ENCODE data around the gene MYOZ2.

Gene MYOZ2

GRCh38 chr4:119135721-119136121 is at the start of gene MYOZ2:
TSS of gene MYOZ2 (plus strand) at chr4:119135832. CDS start at chr4:119136526, 694 bp downstream.
- in situ Hi-C loops (cut with MboI; ENCODE audit: low sequenced_read_pairs) = no loop called here
- Histone ChIP-seq H3K36me3 (replicated peaks) (no peaks in the 10 kb centered on the region), H3K27me3 (ENCODE audit: low read depth) (no peaks in the 10 kb centered on the region), H3K9me3 (no peaks in the 10 kb centered on the region), H3K4me1 (no peaks in the 10 kb centered on the region), H3K4me3 (no peak within 1 kb of the TSS)
- no peak for DNase-seq (ENCODE audit: low spot score in 2 of 2)

- in situ Hi-C loops (cut with MboI; ENCODE audit: low sequenced_read_pairs) = no loop called here
- no peaks in the 10 kb centered on the region for H3K36me3 ChIP-seq (replicated peaks)
- DNase-seq (ENCODE audit: low spot score in 2 of 2) = no peak
- H3K4me1 ChIP-seq = peaks cover 8% of the 10 kb centered on the region
- no peaks in the 10 kb centered on the region for H3K9me3 ChIP-seq
- H3K4me3 ChIP-seq = no peak overlapping the region
- no peaks in the 10 kb centered on the region for H3K27me3 ChIP-seq (ENCODE audit: low read depth)
These were observed 48.5 kb upstream of the MYOZ2 start for GRCh38 chr4:119087121-119087520.

DNA sequence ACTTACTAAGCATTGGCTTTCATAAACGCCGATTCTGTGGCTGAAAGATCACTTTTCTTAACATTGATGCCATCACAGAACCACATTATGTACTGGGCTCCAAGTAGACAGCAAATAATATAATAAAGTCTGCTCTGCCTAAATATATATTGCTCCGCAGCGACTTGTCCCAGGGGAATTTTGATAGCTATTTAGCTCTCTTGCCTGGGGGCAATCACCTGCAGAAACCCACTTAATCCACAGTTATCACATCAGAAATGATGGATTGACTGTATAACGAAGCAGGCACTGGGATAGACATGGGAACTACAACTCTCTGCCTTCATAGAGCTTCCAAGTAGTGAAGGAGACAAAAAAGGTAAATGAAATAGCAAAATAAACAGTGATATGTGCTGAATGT is 48.0 kb upstream of the MYOZ2 start:
- DNase-seq (ENCODE audit: low spot score in 2 of 2) = no peak
- in situ Hi-C loops (cut with MboI; ENCODE audit: low sequenced_read_pairs) = no loop called here
- Histone ChIP-seq H3K4me3 (no peak overlapping the region), H3K4me1 (peaks cover 2% of the 10 kb centered on the region), H3K9me3 (no peaks in the 10 kb centered on the region), H3K36me3 (replicated peaks) (no peaks in the 10 kb centered on the region), H3K27me3 (ENCODE audit: low read depth) (no peaks in the 10 kb centered on the region)

DNA sequence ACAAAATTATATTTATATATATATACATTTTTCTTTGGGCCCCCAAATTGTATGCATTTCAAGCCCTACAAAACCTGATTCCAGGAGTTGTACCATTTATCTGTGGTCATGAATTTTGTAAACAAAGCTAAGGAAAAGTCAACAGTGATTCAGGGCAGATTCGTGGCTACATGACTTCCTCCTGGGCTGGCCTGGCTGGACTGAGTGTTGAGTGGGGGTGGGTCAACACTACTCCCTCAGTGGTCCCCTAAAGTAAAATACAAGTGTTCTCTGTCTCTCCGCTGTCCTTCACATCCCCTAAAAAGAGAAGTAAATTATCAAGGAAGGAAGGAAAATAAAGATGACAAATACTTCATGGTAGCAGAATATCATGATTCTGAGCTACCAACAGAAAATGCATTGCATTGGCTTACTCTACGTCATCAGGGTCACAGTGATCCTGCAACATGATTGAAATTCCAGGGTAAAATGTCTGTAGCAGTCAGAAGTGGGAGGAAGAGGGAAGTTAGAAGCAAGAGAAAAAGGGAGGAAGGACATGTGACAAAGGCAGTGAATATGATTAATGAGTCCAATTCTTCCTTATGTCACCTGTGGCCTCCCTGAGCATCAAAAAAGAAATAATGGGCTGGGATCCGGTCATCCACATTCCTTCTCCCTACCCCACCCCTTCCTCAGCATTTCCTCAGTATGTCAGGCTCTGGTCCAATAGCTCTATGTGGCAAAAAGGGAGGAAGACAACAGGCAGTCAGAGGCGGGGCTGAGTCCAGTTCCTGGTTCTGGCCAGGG is 42.4 kb upstream of the MYOZ2 start:
- no peak for DNase-seq (ENCODE audit: low spot score in 2 of 2)
- no peak overlapping the region for H3K4me3 ChIP-seq
- H3K9me3 ChIP-seq = no peaks in the 10 kb centered on the region
- H3K4me1 ChIP-seq = peaks cover 5% of the 10 kb centered on the region; the same call in 1 of the 2 replicates
- H3K27me3 ChIP-seq (ENCODE audit: low read depth) = no peaks in the 10 kb centered on the region
- no peaks in the 10 kb centered on the region for H3K36me3 ChIP-seq (replicated peaks)
- in situ Hi-C loops (cut with MboI; ENCODE audit: low sequenced_read_pairs) = no loop called here

GRCh38 chr4:119097282-119097900 is 38.2 kb upstream of the MYOZ2 start:
- Histone ChIP-seq H3K27me3 (ENCODE audit: low read depth) (no peaks in the 10 kb centered on the region), H3K4me1 (peaks cover 16% of the 10 kb centered on the region), H3K36me3 (replicated peaks) (no peaks in the 10 kb centered on the region), H3K9me3 (no peaks in the 10 kb centered on the region), H3K4me3 (no peak overlapping the region)
- no peak for DNase-seq (ENCODE audit: low spot score in 2 of 2)
- in situ Hi-C loops (cut with MboI; ENCODE audit: low sequenced_read_pairs) = no loop called here

- in situ Hi-C loops (cut with MboI; ENCODE audit: low sequenced_read_pairs) = no loop called here
- no peaks in the 10 kb centered on the region for H3K9me3 ChIP-seq
- no peak overlapping the region for H3K4me3 ChIP-seq
- no peak for DNase-seq (ENCODE audit: low spot score in 2 of 2)
- H3K4me1 ChIP-seq = peaks cover 16% of the 10 kb centered on the region
- H3K27me3 ChIP-seq (ENCODE audit: low read depth) = no peaks in the 10 kb centered on the region
- no peaks in the 10 kb centered on the region for H3K36me3 ChIP-seq (replicated peaks)
These were observed 37.3 kb upstream of the MYOZ2 start for GRCh38 chr4:119098306-119098705.

- in situ Hi-C loops (cut with MboI; ENCODE audit: low sequenced_read_pairs) = no loop called here
- no peak overlapping the region for H3K4me3 ChIP-seq
- no peak for DNase-seq (ENCODE audit: low spot score in 2 of 2)
- H3K4me1 ChIP-seq = peaks cover 18% of the 10 kb centered on the region
- H3K27me3 ChIP-seq (ENCODE audit: low read depth) = no peaks in the 10 kb centered on the region
- H3K9me3 ChIP-seq = no peaks in the 10 kb centered on the region
- H3K36me3 ChIP-seq (replicated peaks) = no peaks in the 10 kb centered on the region
These were observed 36.3 kb upstream of the MYOZ2 start for GRCh38 chr4:119099227-119099810.

DNA sequence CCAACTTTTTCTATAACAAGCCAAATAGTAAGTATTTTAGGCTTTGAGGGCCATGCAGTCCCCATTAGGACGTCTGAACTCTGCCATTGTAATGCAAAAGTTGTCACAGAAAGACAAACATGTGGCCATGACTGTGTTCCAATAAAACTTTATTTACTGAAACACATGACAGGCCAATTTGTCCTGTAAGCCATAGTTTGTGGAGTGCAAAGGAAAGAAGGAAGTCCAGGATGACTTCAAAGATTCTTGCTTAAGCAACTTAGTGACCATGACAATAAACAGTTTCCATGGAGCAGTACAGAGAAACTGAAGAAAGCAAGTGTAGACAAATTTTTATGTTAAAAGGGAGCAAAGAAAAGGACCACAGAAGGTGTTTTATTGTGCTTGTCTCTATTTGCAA is 35.0 kb upstream of the MYOZ2 start:
- in situ Hi-C loops (cut with MboI; ENCODE audit: low sequenced_read_pairs) = no loop called here

DNA sequence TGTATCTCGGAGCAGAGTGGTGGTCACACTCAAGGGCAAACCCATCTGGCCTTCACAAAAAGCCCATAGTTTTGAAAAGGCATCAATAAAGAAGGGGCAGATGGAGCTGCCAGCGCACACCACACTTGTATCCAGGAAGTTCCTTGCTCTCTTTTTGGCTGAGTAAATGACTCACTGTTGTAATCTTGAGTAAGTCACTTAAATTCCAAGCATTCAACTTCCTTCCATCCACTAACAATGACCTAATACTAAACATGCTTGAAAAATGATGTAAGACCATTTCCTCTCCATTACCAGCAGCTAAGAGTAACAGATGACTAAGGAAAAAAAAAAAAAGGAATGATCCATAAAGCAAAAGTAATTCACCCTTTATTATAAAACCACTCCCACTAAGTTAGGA is 32.4 kb upstream of the MYOZ2 start:
- no peaks in the 10 kb centered on the region for H3K9me3 ChIP-seq
- H3K4me1 ChIP-seq = peaks cover 14% of the 10 kb centered on the region
- no peak overlapping the region for H3K4me3 ChIP-seq
- no peaks in the 10 kb centered on the region for H3K27me3 ChIP-seq (ENCODE audit: low read depth)
- no peak for DNase-seq (ENCODE audit: low spot score in 2 of 2)
- H3K36me3 ChIP-seq (replicated peaks) = no peaks in the 10 kb centered on the region
- in situ Hi-C loops (cut with MboI; ENCODE audit: low sequenced_read_pairs) = no loop called here

More for the DNA sequence above, 35.0 kb upstream of the MYOZ2 start:
- no peaks in the 10 kb centered on the region for H3K9me3 ChIP-seq
- H3K27me3 ChIP-seq (ENCODE audit: low read depth) = no peaks in the 10 kb centered on the region
- peak in 1 of 2 experiments; percentile 38 for DNase-seq (ENCODE audit: low spot score in 2 of 2)
- H3K4me3 ChIP-seq = no peak overlapping the region
- H3K4me1 ChIP-seq = peaks cover 18% of the 10 kb centered on the region
- H3K36me3 ChIP-seq (replicated peaks) = no peaks in the 10 kb centered on the region

- in situ Hi-C loops (cut with MboI; ENCODE audit: low sequenced_read_pairs) = no loop called here
These were observed 30.9 kb upstream of the MYOZ2 start for GRCh38 chr4:119104644-119105273.

DNA sequence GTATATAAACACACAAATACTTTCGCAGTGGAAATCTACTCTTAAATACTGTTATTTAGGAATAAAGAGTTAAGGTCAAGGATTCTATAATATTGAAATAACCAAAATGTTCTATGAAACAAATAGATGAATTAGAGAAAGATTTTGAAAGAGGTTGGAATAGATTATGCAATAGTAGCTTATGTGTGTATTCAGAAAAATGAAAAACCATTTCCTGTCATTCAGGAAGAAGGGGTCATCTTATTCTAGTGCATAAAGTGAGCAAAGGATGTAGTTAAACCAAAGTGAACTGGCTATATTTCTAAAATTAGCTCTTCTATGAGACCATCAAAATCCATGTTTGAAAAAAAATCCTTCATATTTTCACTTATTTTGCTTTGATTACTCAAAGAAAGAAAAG is 30.0 kb upstream of the MYOZ2 start:
- Histone ChIP-seq H3K4me3 (no peak overlapping the region), H3K27me3 (ENCODE audit: low read depth) (no peaks in the 10 kb centered on the region), H3K4me1 (peaks cover 8% of the 10 kb centered on the region), H3K9me3 (no peaks in the 10 kb centered on the region), H3K36me3 (replicated peaks) (no peaks in the 10 kb centered on the region)
- in situ Hi-C loops (cut with MboI; ENCODE audit: low sequenced_read_pairs) = no loop called here
- no peak for DNase-seq (ENCODE audit: low spot score in 2 of 2)

More at GRCh38 chr4:119104644-119105273, 30.9 kb upstream of the MYOZ2 start:
- Histone ChIP-seq H3K27me3 (ENCODE audit: low read depth) (no peaks in the 10 kb centered on the region), H3K4me3 (no peak overlapping the region), H3K9me3 (no peaks in the 10 kb centered on the region), H3K4me1 (peaks cover 14% of the 10 kb centered on the region), H3K36me3 (replicated peaks) (no peaks in the 10 kb centered on the region)
- no peak for DNase-seq (ENCODE audit: low spot score in 2 of 2)

- no peaks in the 10 kb centered on the region for H3K27me3 ChIP-seq (ENCODE audit: low read depth)
- H3K36me3 ChIP-seq (replicated peaks) = no peaks in the 10 kb centered on the region
- in situ Hi-C loops (cut with MboI; ENCODE audit: low sequenced_read_pairs) = no loop called here
- no peak overlapping the region for H3K4me3 ChIP-seq
- H3K4me1 ChIP-seq = peaks cover 3% of the 10 kb centered on the region; the same call in 1 of the 2 replicates
- DNase-seq (ENCODE audit: low spot score in 2 of 2) = no peak
- H3K9me3 ChIP-seq = no peaks in the 10 kb centered on the region
These were observed 29.3 kb upstream of the MYOZ2 start for GRCh38 chr4:119106036-119107000.

- Histone ChIP-seq H3K4me3 (no peak overlapping the region), H3K4me1 (no peaks in the 10 kb centered on the region; the same call in 1 of the 2 replicates), H3K36me3 (replicated peaks) (no peaks in the 10 kb centered on the region), H3K27me3 (ENCODE audit: low read depth) (no peaks in the 10 kb centered on the region), H3K9me3 (no peaks in the 10 kb centered on the region)
- DNase-seq (ENCODE audit: low spot score in 2 of 2) = no peak
- in situ Hi-C loops (cut with MboI; ENCODE audit: low sequenced_read_pairs) = no loop called here
These were observed 25.5 kb upstream of the MYOZ2 start for GRCh38 chr4:119110121-119110520.

All from HAP-1 (cell line).